Right lung (tissue), 5 donors: Measurements from ENCODE around the gene MACF1. TPM values are rescaled to one million over a fixed set of nuclear protein-coding genes. Genes with fewer than 3 reads are reported as not detected.

Source experiments
- DNase-seq, 2 donors: peaks; one replicate each; pipeline ENCODE4 v3.0.0-alpha.2; 2013
- polyA plus RNA-seq, 5 donors: library from polyadenylated mRNA; unstranded; fragments of 120-200 nt; gene quantifications; one replicate each; pipeline versions ENCODE4 v1.2.1 to v1.2.3, GENCODE V29; 2013; ENCODE audit warnings: inconsistent platforms in 1 of 5, low replicate concordance in 1 of 5; ENCODE audit not compliant: insufficient read length in 5 of 5, insufficient read depth in 1 of 5

The MACF1 gene
- polyA plus RNA-seq, 5 donors = 388 to 476 (median 439) TPM

DNA sequence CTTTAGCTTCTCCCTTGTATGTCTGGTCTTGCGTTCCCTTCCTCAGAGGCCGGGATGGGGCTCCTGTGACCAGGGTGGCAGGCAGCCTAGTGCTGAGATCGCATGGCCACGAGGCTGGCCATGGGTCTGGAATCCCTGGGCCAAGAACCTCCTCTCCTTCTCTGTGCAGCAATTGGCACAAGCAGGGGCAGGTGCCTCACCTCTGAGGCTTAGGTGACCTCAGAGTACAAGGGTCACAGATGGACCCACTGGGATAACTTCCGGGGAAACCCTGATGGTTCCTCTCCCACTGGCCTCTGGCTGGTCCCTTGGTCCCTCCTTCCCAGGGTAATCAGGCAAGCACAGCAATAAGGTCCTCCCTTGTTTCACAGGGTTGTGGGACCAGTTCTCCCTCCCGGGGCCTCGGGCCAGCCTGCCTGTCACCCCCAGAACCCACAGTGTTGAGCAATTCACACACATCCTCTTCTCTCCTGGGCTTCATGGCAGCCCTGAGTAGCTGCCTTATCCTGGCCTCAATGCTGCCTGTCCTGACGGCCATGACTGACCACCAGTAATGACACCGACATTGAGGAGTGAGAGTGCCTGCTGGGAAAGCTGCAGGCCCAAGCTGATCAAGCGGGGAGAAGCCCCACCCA, 325.5 kb downstream of the MACF1 start:
- DNase-seq = no peak

GRCh38 chr1:39531526-39531925, 327.0 kb downstream of the MACF1 start:
- DNase-seq = no peak

- DNase-seq = no peak
Observed at GRCh38 chr1:39533442-39533841, 328.9 kb downstream of the MACF1 start.

Other genes with a start within 250 kb of the MACF1 start
- gene AKIRIN1, start 213.4 kb upstream of the MACF1 start, polyA plus RNA-seq = 10 to 100 TPM; 52.7 to 74.5 (median 65.5) TPM
- gene NDUFS5, start 178.3 kb upstream of the MACF1 start, polyA plus RNA-seq = 100 to 1,000 TPM; 216 to 355 (median 229) TPM